ENCODE data around the gene PGRMC2. TPM values are rescaled to one million over a fixed set of nuclear protein-coding genes. Genes with fewer than 3 reads are reported as not detected.

Gene PGRMC2
- total and polyA plus RNA-seq, 2 of the 4 experiments (the other 2 are of a cell fraction), result 13.4 to 40.7 TPM

DNA sequence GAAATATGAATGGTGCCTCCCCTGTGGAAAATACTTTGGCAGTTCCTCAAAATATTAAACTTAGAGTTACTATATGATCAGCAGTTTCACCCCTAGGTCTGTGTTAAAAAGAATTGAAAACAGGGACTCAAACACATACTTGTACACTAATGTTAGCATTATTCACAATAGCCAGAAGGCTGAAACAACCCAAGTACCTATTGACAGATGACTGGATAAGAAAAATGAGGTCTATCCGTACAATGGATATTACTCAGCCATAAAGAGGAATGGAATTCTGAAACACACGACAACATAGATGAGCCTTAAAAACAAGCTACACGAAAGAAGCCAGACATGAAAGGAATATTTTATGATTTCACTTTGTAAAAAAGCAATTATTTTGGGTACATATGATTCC is 54.9 kb downstream of the PGRMC2 start:
- CTCF ChIA-PET, result no interaction called here

More for the DNA sequence above, 54.9 kb downstream of the PGRMC2 start:
- Histone ChIP-seq H3K27me3 (ENCODE audit: control insufficient read depth, insufficient read depth, low read length) (no peaks in the 10 kb centered on the region), H3K56ac (ENCODE audit: extremely low read depth, insufficient read depth, low read length) (no peak overlapping the region), H4K91ac (ENCODE audit: insufficient read depth, low read depth, low read length) (no peak overlapping the region), H3K9me1 (ENCODE audit: insufficient read depth, low read length) (peaks cover 2% of the 10 kb centered on the region; the same call in 1 of the 2 replicates), H4K5ac (ENCODE audit: low read depth, low read length) (no peak overlapping the region), H3K18ac (ENCODE audit: low read depth, low read length) (no peak overlapping the region), H4K20me1 (ENCODE audit: insufficient read depth, low read length) (no peaks in the 10 kb centered on the region), H3K14ac (replicated peaks; ENCODE audit: low read depth, low read length) (no peak overlapping the region), H3K4me1 (ENCODE audit: control insufficient read depth, insufficient read depth, low read length) (peaks cover 12% of the 10 kb centered on the region), H2AK9ac (replicated peaks; ENCODE audit: low read depth, low read length, poor library complexity) (no peak overlapping the region), H3K4me2 (ENCODE audit: low read depth, low read length) (no peak overlapping the region), H3K23ac (ENCODE audit: low read depth, low read length) (no peak overlapping the region), H4K8ac (ENCODE audit: low read depth in 2 of 2, low read length in 2 of 2) (no peak overlapping the region), H2AFZ (replicated peaks; ENCODE audit: low read length, poor library complexity) (no peak overlapping the region), H2AK5ac (ENCODE audit: low read depth, low read length) (no peak overlapping the region), H3K27ac (ENCODE audit: insufficient read depth, low read length) (no peak overlapping the region), H3K79me1 (ENCODE audit: low read depth in 1 of 2, low read length in 2 of 2) (no peaks in the 10 kb centered on the region; a peak in 1 of 4 replicates), H3K9ac (ENCODE audit: low read depth, low read length) (no peak overlapping the region), H3K9me3 (ENCODE audit: control insufficient read depth, insufficient read depth, low read length) (no peaks in the 10 kb centered on the region), H2BK120ac (ENCODE audit: low read depth, low read length) (no peak overlapping the region; the same call in 1 of the 2 replicates), H2BK15ac (ENCODE audit: low read depth, low read length) (no peak overlapping the region), H3K4ac (ENCODE audit: low read depth, low read length) (no peak overlapping the region), H2BK5ac (ENCODE audit: low read depth, low read length, poor library complexity, severe bottlenecking) (no peak overlapping the region), H2BK20ac (ENCODE audit: low read depth, low read length) (no peak overlapping the region), H3K36me3 (ENCODE audit: control insufficient read depth, insufficient read depth, low read length) (no peaks in the 10 kb centered on the region), H3K4me3 (ENCODE audit: insufficient read depth, low read depth, low read length) (no peak overlapping the region)
- no peak for ATAC-seq (ENCODE audit: low read depth)
- intact Hi-C loops (cut with micrococcal nuclease), result no loop called here
- DNase-seq, result no peak
- no TSS peak for BruUV-seq (replicated peaks)
- TF ChIP-seq ELK1 (IDR thresholded peaks at IDR 0.05; ENCODE audit: borderline replicate concordance, low read depth, low read length) (no peak), MAFK (IDR thresholded peaks at IDR 0.05; ENCODE audit: low read depth, low read length) (no peak), CTCF (conservative IDR thresholded peaks at IDR 0.05; ENCODE audit: low read depth, low read length) (no peak), RFX5 (IDR thresholded peaks at IDR 0.05; ENCODE audit: low read depth, low read length) (no peak), CHD1 (IDR thresholded peaks at IDR 0.05; ENCODE audit: low read depth, low read length) (no peak), CEBPB (IDR thresholded peaks at IDR 0.05; ENCODE audit: low read depth, low read length) (no peak), POLR2A (IDR thresholded peaks at IDR 0.05; ENCODE audit: low read depth, low read length) (no peak), MXI1 (IDR thresholded peaks at IDR 0.05; ENCODE audit: borderline replicate concordance, low read depth, low read length) (no peak), SMC3 (IDR thresholded peaks at IDR 0.05; ENCODE audit: low read depth, low read length) (no peak), RAD21 (IDR thresholded peaks at IDR 0.05; ENCODE audit: low read length) (no peak), NFE2L2 (IDR thresholded peaks at IDR 0.05; ENCODE audit: low read depth, low read length) (no peak), USF2 (IDR thresholded peaks at IDR 0.05; ENCODE audit: low read depth, low read length) (no peak), RCOR1 (IDR thresholded peaks at IDR 0.05; ENCODE audit: insufficient replicate concordance, low read length) (no peak), FOS (IDR thresholded peaks at IDR 0.05; ENCODE audit: low read depth, low read length) (no peak), MAZ (IDR thresholded peaks at IDR 0.05; ENCODE audit: borderline replicate concordance, low read depth, low read length) (no peak)
- dilution Hi-C loops (cut with HindIII; ENCODE audit: low sequenced_read_pairs, unreplicated experiment), result no loop called here
- in situ Hi-C loops (cut with MboI; ENCODE audit: low sequenced_read_pairs), result no loop called here
- POLR2A ChIA-PET (ENCODE audit: unreplicated experiment), result no interaction called here
- no CpG with 5 or more reads among the region's 3 CpGs for WGBS, 2 experiments (ENCODE audit: extremely low coverage in 2 of 2, insufficient read length in 1 of 2)

Data from IMR-90 (cell line).